22Rv1 (cell line): Measurements from ENCODE around the gene PPIF.

Source experiments
- ZFX ChIP-seq: fragments of 450-650 bp; IDR thresholded peaks from 2 replicates; pipeline ENCODE4 v1.6.1; 2017; ENCODE audit warnings: antibody characterized with exemption, borderline replicate concordance
- TF ChIP-seq, protein P1 (sequence below): fragments of 450-650 bp; IDR thresholded peaks from 2 replicates; pipeline ENCODE4 v1.5.1; 2017; ENCODE audit warnings: mild to moderate bottlenecking

DNA sequence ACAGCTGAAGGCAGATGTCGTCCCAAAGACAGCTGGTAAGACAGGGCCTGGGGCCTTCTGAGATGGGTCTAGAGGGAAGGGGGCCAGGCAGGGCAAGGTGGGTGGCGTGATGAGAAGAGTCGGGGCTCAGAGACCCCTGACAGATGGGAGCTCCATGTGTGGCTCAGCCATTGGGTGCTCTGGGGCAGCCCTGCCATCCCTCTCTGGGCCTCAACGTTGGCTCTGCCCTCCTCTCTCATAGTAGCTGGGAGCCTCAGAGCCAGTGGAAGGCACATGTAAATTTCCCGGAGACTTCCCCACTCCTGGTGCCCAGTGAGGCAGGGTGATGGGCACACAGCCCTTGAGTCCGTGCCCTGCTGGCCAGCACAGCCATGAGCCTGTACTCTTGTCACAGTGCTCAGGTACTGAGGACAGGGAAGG lies 1.8 kb downstream of the PPIF start:
- TF ChIP-seq, protein P1, sequence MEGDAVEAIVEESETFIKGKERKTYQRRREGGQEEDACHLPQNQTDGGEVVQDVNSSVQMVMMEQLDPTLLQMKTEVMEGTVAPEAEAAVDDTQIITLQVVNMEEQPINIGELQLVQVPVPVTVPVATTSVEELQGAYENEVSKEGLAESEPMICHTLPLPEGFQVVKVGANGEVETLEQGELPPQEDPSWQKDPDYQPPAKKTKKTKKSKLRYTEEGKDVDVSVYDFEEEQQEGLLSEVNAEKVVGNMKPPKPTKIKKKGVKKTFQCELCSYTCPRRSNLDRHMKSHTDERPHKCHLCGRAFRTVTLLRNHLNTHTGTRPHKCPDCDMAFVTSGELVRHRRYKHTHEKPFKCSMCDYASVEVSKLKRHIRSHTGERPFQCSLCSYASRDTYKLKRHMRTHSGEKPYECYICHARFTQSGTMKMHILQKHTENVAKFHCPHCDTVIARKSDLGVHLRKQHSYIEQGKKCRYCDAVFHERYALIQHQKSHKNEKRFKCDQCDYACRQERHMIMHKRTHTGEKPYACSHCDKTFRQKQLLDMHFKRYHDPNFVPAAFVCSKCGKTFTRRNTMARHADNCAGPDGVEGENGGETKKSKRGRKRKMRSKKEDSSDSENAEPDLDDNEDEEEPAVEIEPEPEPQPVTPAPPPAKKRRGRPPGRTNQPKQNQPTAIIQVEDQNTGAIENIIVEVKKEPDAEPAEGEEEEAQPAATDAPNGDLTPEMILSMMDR = no peak
- TF ChIP-seq ZFX = no peak
